Ishikawa (cell line): ENCODE data around the gene PCMTD2.

ENCODE experiments used
- CEBPB ChIP-seq: IDR thresholded peaks from 2 replicates; pipeline ENCODE4 v1.6.1; 2012
- CREB1 ChIP-seq: IDR thresholded peaks from 2 replicates; pipeline ENCODE4 v1.6.1; 2012; ENCODE audit warnings: low read depth
- EGR1 ChIP-seq: IDR thresholded peaks from 2 replicates; pipeline ENCODE4 v1.6.1; 2012
- TF ChIP-seq, protein P1 (sequence below): IDR thresholded peaks from 2 replicates; pipeline ENCODE4 v1.6.1; 2012
- TF ChIP-seq, protein P2 (sequence below): IDR thresholded peaks from 2 replicates; pipeline ENCODE4 v1.6.1; 2012; ENCODE audit warnings: low read depth, mild to moderate bottlenecking

DNA sequence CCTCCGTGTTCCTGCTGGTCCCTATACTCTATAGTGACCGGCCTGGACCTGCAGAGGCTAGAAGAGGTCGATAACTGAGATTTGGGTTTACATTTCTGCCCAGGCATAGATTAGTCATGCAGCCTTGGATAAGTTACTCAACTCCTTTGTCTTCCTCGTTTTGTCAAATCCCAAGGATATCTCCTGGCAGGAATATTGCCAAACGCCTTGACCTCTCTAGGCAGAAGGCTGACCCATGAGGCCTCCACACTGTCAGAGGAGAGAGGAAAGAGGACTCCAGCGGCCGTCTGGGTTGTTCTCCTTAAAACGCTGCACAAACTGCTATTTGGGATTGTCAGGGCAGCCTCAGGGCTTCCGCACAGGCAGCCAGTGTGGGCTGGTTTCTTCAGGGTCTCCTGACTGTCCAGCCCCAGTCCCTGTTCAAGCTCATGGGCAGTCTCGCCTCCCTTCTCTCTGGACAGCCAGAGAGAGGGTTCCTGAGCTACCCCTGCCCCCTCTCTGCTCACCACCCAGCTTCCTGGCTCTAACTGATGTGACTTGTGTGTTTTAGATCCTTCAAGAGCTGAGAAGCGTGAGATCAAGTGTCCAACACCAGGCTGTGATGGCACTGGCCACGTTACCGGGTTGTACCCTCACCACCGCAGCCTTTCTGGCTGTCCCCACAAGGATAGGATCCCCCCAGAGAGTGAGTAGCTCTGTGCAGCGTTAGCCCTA is 44.7 kb upstream of the PCMTD2 start:
- TF ChIP-seq, protein P1, sequence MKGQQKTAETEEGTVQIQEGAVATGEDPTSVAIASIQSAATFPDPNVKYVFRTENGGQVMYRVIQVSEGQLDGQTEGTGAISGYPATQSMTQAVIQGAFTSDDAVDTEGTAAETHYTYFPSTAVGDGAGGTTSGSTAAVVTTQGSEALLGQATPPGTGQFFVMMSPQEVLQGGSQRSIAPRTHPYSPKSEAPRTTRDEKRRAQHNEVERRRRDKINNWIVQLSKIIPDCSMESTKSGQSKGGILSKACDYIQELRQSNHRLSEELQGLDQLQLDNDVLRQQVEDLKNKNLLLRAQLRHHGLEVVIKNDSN: no peak
- TF ChIP-seq CREB1 (no peak), CEBPB (no peak), EGR1 (no peak)
- TF ChIP-seq, protein P2, sequence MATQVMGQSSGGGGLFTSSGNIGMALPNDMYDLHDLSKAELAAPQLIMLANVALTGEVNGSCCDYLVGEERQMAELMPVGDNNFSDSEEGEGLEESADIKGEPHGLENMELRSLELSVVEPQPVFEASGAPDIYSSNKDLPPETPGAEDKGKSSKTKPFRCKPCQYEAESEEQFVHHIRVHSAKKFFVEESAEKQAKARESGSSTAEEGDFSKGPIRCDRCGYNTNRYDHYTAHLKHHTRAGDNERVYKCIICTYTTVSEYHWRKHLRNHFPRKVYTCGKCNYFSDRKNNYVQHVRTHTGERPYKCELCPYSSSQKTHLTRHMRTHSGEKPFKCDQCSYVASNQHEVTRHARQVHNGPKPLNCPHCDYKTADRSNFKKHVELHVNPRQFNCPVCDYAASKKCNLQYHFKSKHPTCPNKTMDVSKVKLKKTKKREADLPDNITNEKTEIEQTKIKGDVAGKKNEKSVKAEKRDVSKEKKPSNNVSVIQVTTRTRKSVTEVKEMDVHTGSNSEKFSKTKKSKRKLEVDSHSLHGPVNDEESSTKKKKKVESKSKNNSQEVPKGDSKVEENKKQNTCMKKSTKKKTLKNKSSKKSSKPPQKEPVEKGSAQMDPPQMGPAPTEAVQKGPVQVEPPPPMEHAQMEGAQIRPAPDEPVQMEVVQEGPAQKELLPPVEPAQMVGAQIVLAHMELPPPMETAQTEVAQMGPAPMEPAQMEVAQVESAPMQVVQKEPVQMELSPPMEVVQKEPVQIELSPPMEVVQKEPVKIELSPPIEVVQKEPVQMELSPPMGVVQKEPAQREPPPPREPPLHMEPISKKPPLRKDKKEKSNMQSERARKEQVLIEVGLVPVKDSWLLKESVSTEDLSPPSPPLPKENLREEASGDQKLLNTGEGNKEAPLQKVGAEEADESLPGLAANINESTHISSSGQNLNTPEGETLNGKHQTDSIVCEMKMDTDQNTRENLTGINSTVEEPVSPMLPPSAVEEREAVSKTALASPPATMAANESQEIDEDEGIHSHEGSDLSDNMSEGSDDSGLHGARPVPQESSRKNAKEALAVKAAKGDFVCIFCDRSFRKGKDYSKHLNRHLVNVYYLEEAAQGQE: no peak
